Body of pancreas (tissue), 4 donors: ENCODE results near the gene SLC37A1. TPM values are rescaled to one million over a fixed set of nuclear protein-coding genes. Genes with fewer than 3 reads are reported as not detected.

ENCODE experiments used
- ATAC-seq: fragments of 150-250 bp; one replicate; pipeline ENCODE4 v1.9.1; 2016
- DNase-seq, 4 donors: peaks; one replicate each; pipeline ENCODE4 v3.0.0-alpha.2; 2019
- H3K27ac ChIP-seq, 4 donors: fragments of 200-600 bp; sonication (generic); 1 replicate in 3 of 4; 2 replicates in 1 of 4; pipeline versions ENCODE4 v1.5.1 to v1.6.1; 2016 to 2019; ENCODE audit warnings: mild to moderate bottlenecking in 1 of 4, mixed read lengths in 1 of 4, moderate library complexity in 1 of 4
- H3K27me3 ChIP-seq, 2 donors: fragments of 200-600 bp; sonication (generic); one replicate each; pipeline ENCODE4 v1.6.0; 2016; ENCODE audit warnings: mild to moderate bottlenecking in 1 of 2
- H3K36me3 ChIP-seq, 2 donors: fragments of 200-600 bp; sonication (generic); replicated peaks in 1 of 2; 2 replicates each; pipeline ENCODE4 v1.5.1; 2016; ENCODE audit warnings: low read depth in 2 of 2; ENCODE audit not compliant: insufficient read depth in 1 of 2
- H3K4me1 ChIP-seq: fragments of 200-600 bp; sonication (generic); one replicate; pipeline ENCODE4 v1.6.0; 2016
- H3K4me3 ChIP-seq, 2 donors: fragments of 200-600 bp; sonication (generic); 1 replicate in 1 of 2; 2 replicates in 1 of 2; pipeline ENCODE4 v1.5.1; 2016 to 2019
- H3K9me3 ChIP-seq, 3 donors: fragments of 200-600 bp; sonication (generic); 1 replicate in 2 of 3; 2 replicates in 1 of 3; pipeline ENCODE4 v1.5.1; 2016
- CTCF ChIP-seq, 7 experiments: fragments of 450-650 bp in 4 of 7; fragments of 200-600 bp in 3 of 7; sonication (generic) in 3 of 7; IDR thresholded peaks; one replicate each; pipeline ENCODE4 v1.5.1; 2016 to 2019; ENCODE audit warnings: antibody characterized with exemption in 7 of 7
- POLR2A ChIP-seq, 3 donors: fragments of 450-650 bp; IDR thresholded peaks; one replicate each; pipeline ENCODE4 v1.6.1; 2016; ENCODE audit warnings: antibody characterized with exemption in 3 of 3, mild to moderate bottlenecking in 2 of 3
- WGBS, 2 donors: methylation state at CpG; one replicate each; pipeline ENCODE4 v1.1.5; 2017; 5-methylcytosine and 5-hydroxymethylcytosine counted together
- intact Hi-C: fragments of 100-400 bp; cut with DNase I; formaldehyde crosslinking; loops from one replicate; pipeline ENCODE4 v1.15.1; 2023
- total RNA-seq, 2 donors: library from RNA; depleted of rRNA; stranded (reverse); fragments of >200 nt; gene quantifications; one replicate each; pipeline ENCODE4 v1.1.0, GENCODE V29; 2016

The SLC37A1 gene
- total RNA-seq, 2 donors from 2014 or later, result 6.3 to 16.3 TPM

GRCh38 chr21:42547001-42547905 is 33.6 kb downstream of the SLC37A1 start:
- Histone ChIP-seq H3K27me3 (no peaks in the 10 kb centered on the region), H3K4me1 (no peaks in the 10 kb centered on the region), H3K27ac (no peak overlapping the region), H3K4me3 (no peak overlapping the region), H3K36me3 (peaks cover 0 to 10% of the 10 kb centered on the region in 2 donors), H3K9me3 (no peaks in the 10 kb centered on the region)
- no peak for TF ChIP-seq CTCF (IDR thresholded peaks at IDR 0.05)
- no peak for TF ChIP-seq POLR2A (IDR thresholded peaks at IDR 0.05)
- intact Hi-C loops, result no loop called here
- 89% methylated on average over 26 of the region's 27 CpGs for WGBS, 2 donors
- ATAC-seq (no peak), DNase-seq (no peak)

- DNase-seq (no peak), ATAC-seq (no peak)
- Histone ChIP-seq H3K4me1 (no peaks in the 10 kb centered on the region), H3K36me3 (peaks cover 0 to 9% of the 10 kb centered on the region in 2 donors), H3K27me3 (no peaks in the 10 kb centered on the region), H3K4me3 (no peak overlapping the region), H3K9me3 (no peaks in the 10 kb centered on the region), H3K27ac (no peak overlapping the region)
- intact Hi-C loops, result no loop called here
- TF ChIP-seq POLR2A (IDR thresholded peaks at IDR 0.05), result no peak
- TF ChIP-seq CTCF (IDR thresholded peaks at IDR 0.05), result no peak
- WGBS, 2 donors, result 93 to 96% methylated on average over 21 to 22 of the region's 22 CpGs
These were observed 34.3 kb downstream of the SLC37A1 start for GRCh38 chr21:42547906-42548365.

- peaks cover 0 to 4% of the 10 kb centered on the region in 2 donors for H3K36me3 ChIP-seq
- H3K4me1 ChIP-seq, result no peaks in the 10 kb centered on the region
- TF ChIP-seq CTCF (IDR thresholded peaks at IDR 0.05) (no peak), POLR2A (IDR thresholded peaks at IDR 0.05) (no peak)
- H3K9me3 ChIP-seq, result no peaks in the 10 kb centered on the region
- no peak overlapping the region for H3K4me3 ChIP-seq
- 82 to 84% methylated on average over 19 to 21 of the region's 21 CpGs for WGBS, 2 donors
- ATAC-seq (no peak), DNase-seq (no peak)
- intact Hi-C loops, result no loop called here
- no peak overlapping the region for H3K27ac ChIP-seq
- H3K27me3 ChIP-seq, result no peaks in the 10 kb centered on the region
These were observed 35.2 kb downstream of the SLC37A1 start for GRCh38 chr21:42548687-42549406.

- Histone ChIP-seq H3K9me3 (no peaks in the 10 kb centered on the region), H3K27me3 (no peaks in the 10 kb centered on the region), H3K36me3 (peaks cover 0 to 4% of the 10 kb centered on the region in 2 donors), H3K4me1 (no peaks in the 10 kb centered on the region), H3K4me3 (no peak overlapping the region), H3K27ac (no peak overlapping the region)
- ATAC-seq, result no peak
- TF ChIP-seq CTCF (IDR thresholded peaks at IDR 0.05), result no peak
- no peak for TF ChIP-seq POLR2A (IDR thresholded peaks at IDR 0.05)
- intact Hi-C loops, result no loop called here
- DNase-seq, result peak in 1 of 4 donors; percentile 8
- 59% methylated on average over 3 of the region's 3 CpGs for WGBS, 2 donors
These were observed 37.2 kb downstream of the SLC37A1 start for GRCh38 chr21:42550817-42551216.
